Stimulated activated CD4-positive, alpha-beta T cell treated with anti-CD3 and anti-CD28 coated beads, Interleukin-1b, Interleukin-23, amount 100 ng/mL, for 4 hours (primary cell): ENCODE data around the gene EFNA3.
"Not testable (repeated sequence)": the region's sequence is repeated elsewhere in the genome, so short reads cannot be mapped to it uniquely, and the experiment has no call there.

ENCODE experiments used
- DNase-seq, 2 donors: peaks; one replicate each; pipeline ENCODE4 v3.0.0-alpha.2; 2020; ENCODE audit warnings: low read depth in 2 of 2

EFNA3 gene

DNA sequence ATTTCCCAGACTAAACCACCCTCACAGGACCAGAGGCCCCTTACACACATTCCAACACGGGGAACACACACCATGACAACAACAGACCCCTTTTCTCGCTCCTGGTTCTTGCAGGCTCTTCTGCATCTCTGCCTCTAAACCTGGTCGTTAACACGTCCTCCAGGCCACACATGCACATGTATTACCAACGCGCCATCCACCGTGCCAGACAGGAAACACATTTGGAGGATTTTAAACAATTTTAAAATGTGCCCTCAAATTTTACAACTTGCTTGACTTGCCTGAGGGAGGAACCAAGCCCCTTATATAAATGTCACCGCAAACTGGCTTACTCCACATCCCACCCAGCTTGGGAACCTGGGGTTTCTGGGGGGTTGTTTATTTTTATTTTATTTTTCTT, 32.2 kb downstream of the EFNA3 start:
- no peak for DNase-seq

DNA sequence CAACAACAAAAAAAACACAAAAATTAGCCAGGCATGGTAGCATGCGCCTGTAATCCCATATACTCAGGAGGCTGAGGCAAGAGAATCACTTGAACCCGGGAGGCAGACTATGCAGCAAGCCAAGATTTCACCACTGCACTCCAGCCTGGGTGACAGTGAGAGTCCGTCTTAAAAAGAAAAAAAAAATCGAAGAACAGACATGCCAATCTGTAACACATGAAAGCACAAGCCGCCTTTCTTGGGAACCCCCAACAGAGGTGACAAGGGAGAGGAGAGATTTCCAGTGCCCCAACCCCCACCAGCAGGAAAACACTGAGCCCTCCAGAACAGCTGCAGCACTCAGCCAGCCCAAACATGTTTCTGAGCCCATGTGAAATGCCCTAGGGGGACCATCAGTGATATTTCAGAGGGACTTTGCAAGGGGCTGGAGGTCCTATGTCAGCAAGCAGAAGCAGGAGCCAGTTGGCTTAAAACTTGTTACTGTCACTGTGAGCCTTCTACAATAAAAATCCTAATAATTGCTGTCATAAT, 34.9 kb downstream of the EFNA3 start:
- no peak for DNase-seq

DNA sequence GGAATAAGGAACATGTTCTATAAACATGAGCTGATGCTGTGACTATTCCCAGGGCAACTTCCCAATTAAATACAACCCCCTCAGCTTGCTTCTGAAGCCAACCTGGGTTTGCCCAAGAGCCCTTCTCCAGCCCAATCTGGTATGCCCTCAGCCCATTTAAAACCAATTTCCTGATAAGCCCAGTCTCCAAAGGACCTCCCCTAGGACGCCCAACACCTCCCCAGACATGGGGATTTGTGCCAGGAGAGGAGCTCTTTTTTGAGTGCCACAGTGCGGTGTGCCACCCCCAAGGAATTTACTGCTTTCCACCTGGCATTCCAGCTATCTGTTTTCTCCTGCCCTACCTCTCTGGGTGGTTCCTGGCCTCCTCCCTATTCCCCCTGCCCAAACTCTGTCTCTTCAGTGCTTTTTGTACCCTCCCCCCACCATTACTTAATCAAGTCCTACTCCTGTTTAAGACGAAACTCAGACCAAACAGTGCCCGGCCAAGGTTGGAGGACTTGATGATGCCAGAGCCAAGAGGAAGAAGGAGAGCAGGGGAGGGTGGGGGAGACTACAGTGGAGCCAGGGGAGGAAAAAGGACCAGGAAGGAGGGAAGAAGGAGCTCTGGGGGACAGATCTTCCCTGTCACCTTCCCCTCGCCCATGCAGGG, 37.6 kb downstream of the EFNA3 start:
- DNase-seq = no peak

DNA sequence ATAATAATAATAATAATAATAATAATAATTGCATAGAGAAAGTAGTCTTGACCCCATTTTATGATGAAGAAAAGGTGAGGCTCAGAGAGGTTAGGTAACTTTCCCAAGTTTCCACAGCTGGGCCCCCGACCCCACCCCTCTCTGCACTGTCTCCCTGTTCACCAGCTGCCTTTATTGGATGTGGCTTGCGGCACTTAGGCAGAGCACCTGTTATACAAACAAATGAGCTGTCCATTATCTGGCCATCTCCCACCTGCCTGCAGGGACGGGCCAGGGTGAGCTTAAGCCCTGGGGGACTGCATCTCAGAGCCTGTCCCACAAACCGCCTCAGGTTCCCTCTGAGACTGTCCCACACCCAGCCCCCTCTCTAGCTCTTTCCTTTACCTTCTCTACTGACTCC, 39.0 kb downstream of the EFNA3 start:
- DNase-seq = no peak

DNA sequence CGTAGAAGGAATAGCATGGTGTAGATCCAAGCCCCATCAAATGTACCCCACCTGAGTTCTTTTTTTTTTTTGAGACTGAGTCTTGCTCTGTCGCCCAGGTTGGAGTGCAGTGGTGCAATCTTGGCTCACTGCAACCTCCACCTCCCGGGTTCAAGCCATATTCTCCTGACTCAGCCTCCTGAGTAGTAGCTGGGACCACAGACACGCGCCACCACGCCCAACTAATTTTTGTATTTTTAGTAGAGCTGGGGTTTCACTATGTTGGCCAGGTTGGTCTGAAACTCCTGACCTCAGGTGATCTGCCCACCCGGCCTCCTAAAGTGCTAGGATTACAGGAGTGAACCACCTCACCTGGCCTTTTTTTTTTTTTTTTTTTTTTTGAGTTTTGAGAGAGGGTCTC, 39.5 kb downstream of the EFNA3 start:
- not testable (repeated sequence) for DNase-seq

DNA sequence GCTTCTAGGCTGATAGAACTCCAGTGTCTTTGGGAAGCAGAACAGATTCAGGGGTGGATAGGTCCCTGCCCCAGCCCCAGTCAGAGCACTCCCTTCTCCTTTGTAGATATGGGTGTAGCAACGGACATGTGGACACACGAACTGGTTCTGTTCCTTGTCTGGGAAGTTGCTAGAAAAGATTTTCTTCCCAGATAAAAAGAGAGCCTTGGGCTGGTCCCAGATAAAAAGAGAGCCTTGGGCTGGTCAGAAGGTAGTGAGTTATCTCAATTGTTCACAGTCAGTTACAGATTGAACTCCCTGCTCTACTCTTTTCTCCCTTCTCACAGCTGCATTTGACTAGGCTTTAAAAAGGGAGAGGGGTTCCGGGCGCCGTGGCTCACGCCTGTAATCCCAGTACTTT, 41.6 kb downstream of the EFNA3 start:
- DNase-seq = no peak

DNA sequence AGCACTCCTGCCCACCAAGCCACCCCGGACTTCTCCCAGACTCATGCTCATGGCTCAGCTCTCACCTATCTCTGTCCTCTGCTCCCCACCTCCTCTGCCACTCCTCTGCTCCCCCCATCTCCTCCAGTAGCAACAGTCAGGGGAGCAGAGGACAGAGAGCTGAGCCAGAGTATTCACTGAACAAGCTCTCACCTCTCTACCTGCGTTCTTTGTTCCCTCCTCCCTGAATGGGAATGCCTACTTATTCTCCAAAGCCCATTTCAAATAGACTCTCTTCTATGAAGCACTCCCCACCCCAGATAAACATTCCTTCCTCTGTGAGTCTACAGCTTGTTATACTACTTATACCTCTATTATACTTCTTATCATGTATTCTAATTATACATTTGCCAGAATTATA, 42.6 kb downstream of the EFNA3 start:
- DNase-seq = no peak

DNA sequence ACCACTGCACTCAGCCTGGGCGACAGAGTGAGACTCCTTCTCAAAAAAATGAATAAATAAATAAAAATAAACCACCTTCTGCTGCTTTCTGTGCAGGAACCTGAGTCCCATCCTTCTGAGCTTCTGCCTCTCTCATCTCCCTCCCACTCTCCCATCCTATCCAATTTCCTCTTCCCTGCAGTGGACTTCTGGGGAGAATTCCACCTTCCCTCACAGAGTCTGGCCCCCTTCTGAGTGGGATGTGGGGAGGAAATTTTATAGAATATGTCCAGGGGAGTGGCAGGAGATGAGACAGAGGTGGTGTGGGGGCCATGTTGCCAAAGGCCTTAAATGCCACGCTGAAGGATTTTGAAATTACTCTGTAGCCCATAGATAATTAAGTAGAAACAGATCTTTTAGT, 43.7 kb downstream of the EFNA3 start:
- DNase-seq = no peak

DNA sequence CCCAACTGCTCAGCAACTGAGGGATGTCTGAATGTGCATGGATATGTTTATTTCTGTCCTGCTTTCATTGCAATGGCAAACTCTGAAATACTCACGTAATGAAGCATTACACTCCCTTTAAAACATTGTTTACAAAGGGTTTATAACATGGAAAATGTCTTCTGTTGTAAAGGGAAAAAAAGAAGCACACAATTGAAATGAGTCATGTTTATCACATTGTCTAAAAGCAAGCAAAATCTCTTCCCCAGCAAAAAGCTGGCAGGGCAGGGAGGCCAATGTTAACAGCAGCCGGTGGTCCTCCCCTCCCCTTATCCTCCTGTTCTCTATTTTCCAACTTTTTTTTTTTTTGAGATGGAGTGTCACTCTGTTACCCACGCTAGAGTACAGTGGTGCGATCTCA, 45.2 kb downstream of the EFNA3 start:
- DNase-seq = no peak

DNA sequence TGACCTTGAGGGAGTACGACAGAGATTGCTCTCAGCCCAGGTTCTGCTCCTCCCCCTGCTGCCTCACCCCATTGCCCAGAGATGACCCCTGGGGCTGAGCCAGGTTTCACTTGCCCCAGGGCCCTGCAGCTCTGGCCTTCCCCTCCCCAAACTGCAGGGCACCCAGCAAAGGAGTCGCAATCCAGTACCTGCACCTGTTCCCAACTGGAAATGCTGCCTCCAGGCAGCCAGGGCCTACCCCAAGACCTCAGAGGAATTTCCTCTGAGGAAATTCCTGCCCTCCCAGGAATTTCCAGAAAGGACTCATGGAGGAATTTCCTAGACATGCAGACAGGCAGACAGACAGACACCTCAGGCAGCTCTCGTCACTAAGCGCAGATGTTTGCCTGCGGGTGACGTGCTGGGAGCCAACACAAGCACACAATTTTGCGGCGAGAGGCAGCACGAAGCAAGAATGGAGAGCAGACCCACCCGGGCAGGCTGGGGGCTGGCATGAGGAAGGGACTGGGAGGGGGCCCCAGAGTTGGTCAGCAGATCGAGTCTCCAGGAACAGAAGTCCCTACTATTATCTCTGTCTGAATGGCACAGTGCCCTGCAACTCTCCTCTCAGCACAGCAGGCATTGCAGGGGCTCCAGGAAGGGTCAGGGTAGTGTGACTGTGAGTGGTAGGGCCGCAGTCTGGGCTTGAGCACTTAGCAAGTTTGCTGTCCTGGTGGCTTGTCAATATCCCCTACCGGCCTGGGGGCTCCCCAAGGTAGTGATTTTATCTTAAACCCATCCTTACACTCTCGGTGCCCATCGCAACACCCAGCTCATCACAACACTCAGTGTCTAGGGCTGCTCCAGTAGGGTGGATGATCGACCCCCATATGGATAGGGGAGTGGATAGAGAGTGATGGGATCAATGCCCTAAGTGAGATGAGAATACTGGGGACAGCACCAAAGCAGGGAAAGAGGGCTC, 46.1 kb downstream of the EFNA3 start:
- no peak for DNase-seq

DNA sequence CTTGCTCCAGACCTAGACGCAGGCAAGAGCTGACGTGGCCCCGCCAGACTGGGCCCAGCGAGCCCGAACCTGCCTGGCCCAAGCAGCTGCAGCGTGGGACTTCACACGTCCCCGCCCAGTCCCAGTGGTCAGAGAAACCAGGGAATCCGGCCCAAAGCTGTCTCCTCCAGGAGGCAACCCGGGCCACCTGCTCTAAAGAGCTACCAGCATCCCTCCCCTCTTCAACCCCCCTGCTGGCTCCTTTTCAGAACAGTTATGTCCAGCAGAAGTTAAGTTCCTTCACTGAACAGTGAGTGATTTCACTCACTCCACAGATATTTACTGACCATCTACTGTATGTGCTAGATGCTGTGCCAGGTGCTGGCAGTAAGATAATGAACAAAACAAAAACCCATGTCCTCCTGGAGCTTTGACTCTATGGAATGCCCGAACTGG, 46.9 kb downstream of the EFNA3 start:
- DNase-seq = no peak

DNA sequence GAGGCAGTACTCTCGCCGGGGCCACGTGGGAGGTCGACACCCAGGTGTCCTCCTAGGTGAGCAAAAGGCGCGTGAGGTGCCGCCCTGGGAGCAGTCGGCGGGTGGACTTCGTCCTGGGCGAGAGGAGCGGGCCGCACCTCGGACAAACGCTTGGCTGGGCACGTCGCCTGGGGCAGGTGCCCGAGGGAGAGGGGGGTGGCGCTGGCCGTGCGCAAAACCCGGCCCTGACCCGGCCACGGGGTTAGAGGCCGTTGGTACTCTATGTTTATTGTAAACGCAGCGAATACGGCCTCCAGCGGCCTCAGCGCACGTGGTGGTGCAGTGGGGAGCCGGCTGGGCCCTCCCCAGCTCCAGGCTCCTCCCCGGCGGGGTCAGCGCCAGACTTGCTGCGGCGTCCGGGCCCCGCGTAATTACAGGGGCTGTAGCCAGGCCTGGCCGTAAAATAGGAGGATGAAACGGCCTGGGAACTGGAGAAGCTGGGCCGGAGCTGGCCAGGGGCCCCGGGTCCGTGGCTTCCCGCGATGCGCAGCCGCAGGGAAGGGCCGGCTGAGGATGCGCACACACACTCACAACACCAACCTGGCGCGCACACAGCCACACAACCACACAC, 47.4 kb downstream of the EFNA3 start:
- DNase-seq = no peak

DNA sequence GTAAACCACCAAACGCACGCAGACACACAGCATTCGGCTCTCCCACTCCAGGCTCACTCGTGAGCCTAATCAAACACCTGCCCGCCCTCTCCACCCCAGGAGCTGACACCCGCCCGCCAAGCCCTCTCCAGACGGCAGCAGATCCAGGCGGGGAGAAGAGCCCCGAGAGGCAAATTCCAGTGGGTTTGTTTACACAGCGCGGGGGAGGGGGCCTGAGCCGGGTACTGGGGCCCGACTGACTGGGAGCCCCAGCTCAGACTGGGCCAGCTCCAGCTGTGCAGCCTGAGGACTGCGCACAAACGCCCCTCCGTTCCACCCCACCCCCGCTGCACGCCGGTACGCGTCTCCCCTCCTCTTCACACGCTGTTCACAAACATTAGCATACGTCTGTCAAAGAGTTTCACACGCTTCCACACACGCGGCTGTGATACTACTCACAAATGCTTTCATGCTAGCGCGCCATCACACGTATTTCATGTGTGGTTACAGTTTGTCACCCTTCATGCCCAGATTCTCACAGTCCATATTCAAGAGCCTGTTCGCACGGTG, 48.0 kb downstream of the EFNA3 start:
- DNase-seq = no peak

DNA sequence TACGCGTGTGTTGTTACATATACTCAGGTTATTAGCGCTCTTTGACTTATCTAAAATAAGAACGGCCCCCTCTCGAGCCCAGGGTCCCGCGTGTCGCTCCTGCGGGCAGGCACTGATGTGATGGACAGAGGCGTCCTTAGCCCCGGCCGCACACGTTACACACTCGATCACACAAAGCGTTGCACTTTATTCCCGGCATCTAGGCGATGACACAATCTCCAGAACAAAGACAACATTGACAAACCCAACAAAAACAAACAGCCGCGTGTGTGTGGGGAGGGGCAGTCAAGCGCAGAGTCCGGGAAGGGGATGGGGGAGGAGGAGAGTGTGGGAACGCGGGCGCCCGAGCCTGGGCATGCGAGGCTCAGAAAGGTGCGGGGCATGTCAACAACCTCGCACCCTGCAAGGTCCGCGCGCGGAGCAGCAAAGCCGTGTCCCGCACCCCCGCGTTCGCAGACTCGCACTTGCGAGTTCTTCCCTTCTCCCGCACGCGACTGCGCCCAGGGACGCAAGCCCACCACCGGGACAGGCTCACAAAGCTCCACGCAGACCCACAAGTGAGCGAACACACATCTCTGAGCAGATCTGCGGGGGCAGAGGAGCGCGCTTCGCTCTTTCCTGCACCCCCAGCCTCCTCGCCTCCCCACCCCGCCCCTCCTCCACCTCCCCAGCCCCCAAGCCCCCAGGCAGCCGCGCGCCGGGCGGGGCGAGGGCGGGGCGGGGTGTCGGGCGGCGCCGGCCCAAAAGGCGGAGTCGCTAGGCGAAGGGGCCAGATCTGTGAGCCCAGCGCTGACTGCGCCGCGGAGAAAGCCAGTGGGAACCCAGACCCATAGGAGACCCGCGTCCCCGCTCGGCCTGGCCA, 48.7 kb downstream of the EFNA3 start, which contains the start of gene EFNA1:
Gene EFNA1, plus strand, starts transcription at position 772 of the 862 bp plus-strand sequence. CDS start 102 bp downstream, outside the sequence.
- DNase-seq = peak in 1 of 2 donors; percentile 50

DNA sequence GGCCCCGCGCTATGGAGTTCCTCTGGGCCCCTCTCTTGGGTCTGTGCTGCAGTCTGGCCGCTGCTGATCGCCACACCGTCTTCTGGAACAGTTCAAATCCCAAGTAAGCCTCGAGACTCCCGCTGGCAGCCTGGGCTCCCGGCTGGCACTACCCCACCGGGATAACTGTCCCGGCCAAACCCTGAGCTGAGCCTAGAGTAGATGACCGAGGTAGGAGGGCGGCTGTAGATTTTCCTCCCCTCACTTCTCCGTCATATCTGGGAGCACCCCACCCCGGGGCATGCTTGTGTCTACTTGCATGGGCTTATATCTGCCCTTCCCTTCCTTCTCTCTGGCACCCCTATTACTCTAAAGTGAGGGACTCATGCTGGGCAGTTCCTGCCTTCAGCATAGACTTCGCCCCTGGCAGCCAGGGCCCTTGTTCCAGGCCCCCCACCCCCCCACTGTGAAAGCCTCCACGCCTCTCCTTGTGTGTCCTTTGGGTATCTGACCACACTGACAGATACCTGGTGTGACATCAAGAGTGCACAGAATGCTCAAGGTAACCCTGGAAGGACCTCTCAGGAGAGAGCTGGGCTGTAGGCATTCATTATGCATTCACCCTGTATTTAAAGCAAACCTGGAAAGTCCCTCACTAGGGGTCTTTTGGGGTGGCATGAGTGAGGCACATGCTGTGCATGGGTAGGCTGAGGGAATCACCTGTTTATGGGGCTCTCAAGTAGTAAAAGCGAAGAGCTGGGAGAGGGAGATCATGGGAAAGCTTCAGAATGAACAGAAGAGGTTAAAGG, 49.5 kb downstream of the EFNA3 start:
- DNase-seq = no peak

DNA sequence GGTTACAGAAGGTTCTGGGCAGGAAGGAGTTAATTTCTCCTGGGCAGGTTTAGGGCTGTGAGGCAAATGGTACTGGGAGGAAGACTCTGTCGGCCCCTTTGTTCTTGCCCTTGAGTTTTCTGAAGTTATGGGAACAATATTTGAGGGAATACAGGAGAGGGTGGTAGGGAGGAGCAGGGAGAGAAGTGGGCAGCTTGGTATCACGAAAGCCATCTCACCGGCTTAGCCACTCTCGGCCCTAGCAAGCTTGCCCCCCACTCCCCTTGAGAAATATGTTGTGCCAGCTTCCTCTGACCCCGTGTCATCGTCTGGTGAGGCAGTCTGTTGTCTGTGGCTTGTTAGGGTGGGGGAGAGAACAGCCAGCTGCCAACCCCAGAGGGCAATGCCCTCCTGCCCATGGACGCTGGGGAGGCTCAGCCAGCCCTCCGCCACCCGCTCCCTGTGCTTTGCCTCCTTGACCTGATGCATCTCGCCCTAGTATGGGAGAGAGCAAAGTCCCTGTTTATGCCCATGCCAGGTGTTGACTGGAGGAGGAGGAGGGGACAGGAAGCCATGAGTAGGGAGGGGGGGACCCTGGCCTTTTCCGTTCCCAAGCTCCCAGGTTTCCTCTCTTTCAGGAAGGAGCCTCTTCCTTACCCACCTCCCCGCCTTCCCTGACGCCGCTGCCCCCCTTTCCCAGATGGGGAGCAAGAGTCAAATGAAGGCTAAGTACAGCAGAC, 50.3 kb downstream of the EFNA3 start:
- no peak for DNase-seq

DNA sequence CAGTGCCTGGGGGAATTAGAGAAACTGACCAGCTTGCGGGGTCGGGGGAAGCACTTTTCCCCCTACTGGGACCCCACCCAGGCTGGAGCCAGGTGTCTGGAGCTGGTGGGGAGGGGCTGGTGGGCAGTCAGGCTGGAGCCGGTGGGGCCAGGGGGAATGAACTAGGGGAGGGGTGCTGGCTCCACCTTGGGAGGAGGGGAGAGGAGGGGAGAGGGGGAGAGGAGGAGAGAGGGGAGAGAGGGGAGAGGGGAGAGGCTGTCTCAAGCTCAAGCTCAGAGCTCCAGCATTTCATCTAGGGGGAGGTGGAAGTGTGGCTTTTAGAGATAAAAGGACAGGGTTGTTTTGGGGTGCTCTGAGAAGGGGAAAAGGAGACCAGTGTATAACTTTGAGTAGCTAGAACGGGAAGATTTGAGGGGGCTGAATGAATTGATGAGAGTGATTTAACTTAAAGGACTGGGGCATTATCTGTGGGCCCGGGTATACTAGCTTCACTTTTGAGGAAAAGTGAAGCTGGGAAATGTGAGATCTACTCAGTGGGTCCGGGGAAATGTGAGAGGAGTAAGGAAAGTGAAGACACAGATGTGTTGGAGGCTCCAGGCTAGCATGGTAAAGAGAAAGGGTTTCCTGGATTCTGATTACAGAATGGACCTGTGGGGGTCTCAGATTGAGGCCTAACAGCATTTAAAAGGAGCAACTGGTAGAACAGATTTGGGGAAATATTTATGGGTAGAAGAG, 51.8 kb downstream of the EFNA3 start:
- DNase-seq = no peak

DNA sequence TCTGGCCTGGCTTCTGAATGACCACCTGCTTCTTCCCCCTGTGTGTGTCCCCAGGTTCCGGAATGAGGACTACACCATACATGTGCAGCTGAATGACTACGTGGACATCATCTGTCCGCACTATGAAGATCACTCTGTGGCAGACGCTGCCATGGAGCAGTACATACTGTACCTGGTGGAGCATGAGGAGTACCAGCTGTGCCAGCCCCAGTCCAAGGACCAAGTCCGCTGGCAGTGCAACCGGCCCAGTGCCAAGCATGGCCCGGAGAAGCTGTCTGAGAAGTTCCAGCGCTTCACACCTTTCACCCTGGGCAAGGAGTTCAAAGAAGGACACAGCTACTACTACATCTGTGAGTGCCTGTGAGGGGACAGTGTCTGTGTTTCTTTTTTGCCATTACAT, 52.6 kb downstream of the EFNA3 start:
- DNase-seq = no peak

DNA sequence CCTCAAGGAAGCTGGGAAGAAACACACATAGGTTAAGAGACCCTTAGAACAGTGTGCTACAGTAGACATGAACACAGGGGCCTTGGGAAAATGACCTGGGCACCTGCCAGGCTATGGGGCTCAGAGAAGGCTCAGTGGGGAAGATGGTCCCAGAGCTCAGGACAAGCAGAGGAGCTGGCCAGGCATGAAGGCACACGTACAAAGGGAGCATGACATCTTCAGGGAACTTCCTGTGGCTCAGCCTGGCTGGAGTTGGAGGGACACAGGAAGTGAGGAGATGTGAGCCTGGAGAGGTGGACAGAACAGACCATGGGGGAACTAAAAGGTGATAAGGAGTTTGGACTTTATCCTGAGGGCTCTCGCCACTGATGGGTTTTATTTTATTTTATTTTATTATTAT, 53.2 kb downstream of the EFNA3 start:
- no peak for DNase-seq
